ENCODE data around the gene PTGIR.
"Not testable (repeated sequence)": the region's sequence is repeated elsewhere in the genome, so short reads cannot be mapped to it uniquely, and the experiment has no call there.

The PTGIR gene

GRCh38 chr19:46639358-46640182 is 14.7 kb upstream of the PTGIR start:
- no peak for DNase-seq (ENCODE audit: low read depth in 2 of 2)

- DNase-seq (ENCODE audit: low read depth in 2 of 2) = no peak
Observed at GRCh38 chr19:46637224-46637623, 12.3 kb upstream of the PTGIR start.

GRCh38 chr19:46635920-46636761 is 11.3 kb upstream of the PTGIR start, which contains the start of gene GNG8:
GNG8 (minus strand) TSS chr19:46636202; CDS start chr19:46634682, 1,520 bp downstream.
- DNase-seq (ENCODE audit: low read depth in 2 of 2) = no peak

- no peak for DNase-seq (ENCODE audit: low read depth in 2 of 2)
Observed at GRCh38 chr19:46634656-46635218, 9.8 kb upstream of the PTGIR start.

GRCh38 chr19:46634045-46634655 is 9.3 kb upstream of the PTGIR start:
- peak; percentile 95 to 96 for DNase-seq (ENCODE audit: low read depth in 2 of 2)

- no peak for DNase-seq (ENCODE audit: low read depth in 2 of 2)
Observed at GRCh38 chr19:46633130-46633529, 8.2 kb upstream of the PTGIR start.

GRCh38 chr19:46631481-46631880 is 6.6 kb upstream of the PTGIR start:
- DNase-seq (ENCODE audit: low read depth in 2 of 2) = no peak

GRCh38 chr19:46630586-46631205 is 5.8 kb upstream of the PTGIR start:
- DNase-seq (ENCODE audit: low read depth in 2 of 2) = no peak

GRCh38 chr19:46629546-46630025 is 4.7 kb upstream of the PTGIR start:
- DNase-seq (ENCODE audit: low read depth in 2 of 2) = no peak

- DNase-seq (ENCODE audit: low read depth in 2 of 2) = not testable (repeated sequence)
Observed at GRCh38 chr19:46628970-46629369, 4.1 kb upstream of the PTGIR start.

GRCh38 chr19:46626446-46626845 is 1.6 kb upstream of the PTGIR start:
- DNase-seq (ENCODE audit: low read depth in 2 of 2) = no peak

GRCh38 chr19:46625731-46626130 is 842 bp upstream of the PTGIR start:
- DNase-seq (ENCODE audit: low read depth in 2 of 2) = no peak

- no peak for DNase-seq (ENCODE audit: low read depth in 2 of 2)
Observed at GRCh38 chr19:46623915-46624502, 880 bp downstream of the PTGIR start.

- no peak for DNase-seq (ENCODE audit: low read depth in 2 of 2)
Observed at GRCh38 chr19:46622118-46622446, 2.8 kb downstream of the PTGIR start.

- DNase-seq (ENCODE audit: low read depth in 2 of 2) = no peak
Observed at GRCh38 chr19:46621191-46622117, 3.4 kb downstream of the PTGIR start.

GRCh38 chr19:46620716-46621115 is 4.2 kb downstream of the PTGIR start:
- DNase-seq (ENCODE audit: low read depth in 2 of 2) = no peak

GRCh38 chr19:46620267-46620666 is 4.6 kb downstream of the PTGIR start:
- no peak for DNase-seq (ENCODE audit: low read depth in 2 of 2)

GRCh38 chr19:46618670-46619231 is 6.1 kb downstream of the PTGIR start:
- DNase-seq (ENCODE audit: low read depth in 2 of 2) = no peak

GRCh38 chr19:46617601-46618000 is 7.3 kb downstream of the PTGIR start:
- DNase-seq (ENCODE audit: low read depth in 2 of 2) = no peak

All from stimulated activated CD8-positive, alpha-beta memory T cell treated with anti-CD3 and anti-CD28 coated beads, Interleukin-2, amount 100 ng/mL, for 48 hours (primary cell).